GM19468 (cell line): ENCODE data around the gene PROP1.
A peak's percentile ranks its signal among the peaks of the same experiment; 100 is the strongest.
"Not testable (repeated sequence)": the region's sequence is repeated elsewhere in the genome, so short reads cannot be mapped to it uniquely, and the experiment has no call there.

Experiments used
- ATAC-seq: cut with Tn5 transposase; IDR thresholded peaks from one replicate; pipeline ENCODE4 v1.9.1; 2021; ENCODE audit warnings: mild to moderate bottlenecking, moderate library complexity, moderate number of reproducible peaks; ENCODE audit not compliant: unreplicated experiment; ENCODE audit errors: extremely low read depth

Gene PROP1

GRCh38 chr5:177949656-177950055 lies 46.4 kb downstream of the PROP1 start:
- ATAC-seq, result not testable (repeated sequence)

GRCh38 chr5:177949065-177949464 lies 47.0 kb downstream of the PROP1 start:
- peak; percentile 84 for ATAC-seq

DNA sequence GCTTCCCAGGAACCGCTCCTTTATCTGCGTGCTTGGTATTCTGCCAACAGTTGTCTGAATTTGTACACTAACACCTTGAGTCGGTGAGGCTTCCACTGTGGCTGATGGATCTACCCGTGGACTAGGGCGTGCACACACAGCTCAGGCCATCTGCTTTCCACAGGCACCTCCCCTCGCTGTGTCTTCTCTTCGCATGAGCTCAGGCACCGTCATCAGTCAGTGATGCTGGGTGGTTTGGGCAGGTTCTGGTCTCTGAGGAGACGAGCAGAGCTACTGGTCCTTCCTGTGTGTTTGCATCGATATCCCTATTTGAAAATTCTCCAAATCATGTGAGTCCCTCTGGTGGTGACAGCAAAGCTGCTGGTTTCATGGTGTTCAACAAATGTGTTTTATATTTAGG lies 48.1 kb downstream of the PROP1 start:
- not testable (repeated sequence) for ATAC-seq

DNA sequence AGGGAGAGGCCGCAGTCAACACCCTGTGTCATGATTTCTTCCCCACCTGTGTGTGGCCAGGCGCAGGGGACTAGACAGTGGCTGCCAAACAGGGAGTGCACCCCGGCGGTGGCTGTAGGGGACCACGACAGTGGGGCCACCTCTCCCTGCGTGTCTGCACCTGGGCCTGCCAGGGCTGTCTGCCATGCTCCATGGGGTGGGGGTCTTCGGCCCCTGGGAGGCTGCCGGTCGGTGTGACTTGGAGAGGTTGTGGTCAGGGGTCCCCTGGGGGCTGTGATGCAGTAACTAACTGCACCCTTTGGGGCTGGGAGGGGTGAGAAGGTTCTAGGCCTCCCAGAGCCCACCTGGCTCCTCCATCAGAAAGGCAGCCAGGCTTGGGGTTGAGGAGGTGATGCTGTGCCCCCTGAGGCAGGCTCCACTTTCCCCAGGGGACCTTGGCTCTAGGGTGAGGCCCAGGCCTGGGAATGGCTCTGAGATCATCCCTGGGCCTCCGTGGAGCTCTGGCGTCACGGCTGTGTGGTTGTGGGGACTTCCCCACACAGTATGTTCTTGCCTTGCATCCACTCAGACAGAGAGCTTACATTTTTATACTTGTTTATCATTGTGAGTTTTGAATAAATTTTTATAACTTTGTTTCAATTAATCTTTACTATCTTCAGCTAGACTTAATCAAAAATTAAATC lies 50.3 kb downstream of the PROP1 start:
- not testable (repeated sequence) for ATAC-seq

DNA sequence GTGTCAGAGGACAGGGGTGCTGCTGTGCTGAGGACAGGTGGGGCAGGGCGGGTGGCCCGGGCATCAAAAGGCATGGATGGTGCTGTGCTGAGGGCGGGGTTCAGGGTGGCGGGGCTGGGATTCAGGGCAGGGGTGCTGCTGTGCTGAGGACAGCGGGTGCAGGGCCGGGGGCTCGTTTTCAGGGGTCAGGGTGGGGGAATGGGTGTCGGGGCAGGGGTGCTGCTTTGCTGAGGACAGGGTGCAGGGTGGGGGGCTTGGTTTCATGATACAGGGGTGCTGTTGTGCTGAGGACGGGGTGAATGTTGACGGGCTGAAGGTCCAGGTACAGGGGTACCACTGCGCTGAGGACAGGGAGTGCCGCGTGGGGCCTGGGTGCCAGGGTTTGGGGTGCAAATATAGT lies 50.9 kb downstream of the PROP1 start:
- ATAC-seq, result not testable (repeated sequence)

- not testable (repeated sequence) for ATAC-seq
These were observed 52.0 kb downstream of the PROP1 start for GRCh38 chr5:177943805-177944736.

GRCh38 chr5:177942896-177943295 lies 53.1 kb downstream of the PROP1 start:
- not testable (repeated sequence) for ATAC-seq
